NT2/D1 (cell line): ENCODE data around the gene NTM.

ENCODE experiments used
- DNase-seq: peaks from one replicate; pipeline ENCODE4 v3.0.0-alpha.2; 2011; ENCODE audit warnings: low read depth, low spot score
- H3K27me3 ChIP-seq: 2 replicates; pipeline ENCODE4 v1.6.0; 2011; ENCODE audit warnings: mild to moderate bottlenecking; ENCODE audit not compliant: insufficient read length, insufficient read depth
- H3K36me3 ChIP-seq: 2 replicates; pipeline ENCODE4 v1.6.1; 2011; ENCODE audit warnings: mild to moderate bottlenecking, low read length, mixed read lengths; ENCODE audit not compliant: insufficient read depth, insufficient read length
- H3K4me1 ChIP-seq: 2 replicates; pipeline ENCODE4 v1.5.1; 2011; ENCODE audit not compliant: insufficient read depth, insufficient read length
- H3K4me3 ChIP-seq: 2 replicates; pipeline ENCODE4 v1.5.1; 2011; ENCODE audit warnings: low read depth; ENCODE audit not compliant: insufficient read length
- H3K9ac ChIP-seq: 2 replicates; pipeline ENCODE4 v1.6.0; 2011; ENCODE audit warnings: low read depth; ENCODE audit not compliant: insufficient read length
- H3K9me3 ChIP-seq: 2 replicates; pipeline ENCODE4 v1.5.1; 2011; ENCODE audit warnings: mild to moderate bottlenecking, low read length; ENCODE audit not compliant: insufficient read depth
- SUZ12 ChIP-seq: IDR thresholded peaks from 2 replicates; pipeline ENCODE4 v1.6.1; 2011; ENCODE audit not compliant: insufficient read length, insufficient read depth; ENCODE audit errors: extremely low read depth
- YY1 ChIP-seq: IDR thresholded peaks from 2 replicates; pipeline ENCODE4 v1.6.1; 2011; ENCODE audit not compliant: insufficient read length, insufficient read depth
- ZNF274 ChIP-seq: IDR thresholded peaks from 2 replicates; pipeline ENCODE4 v1.6.1; 2011; ENCODE audit warnings: mild to moderate bottlenecking, low read depth, low read length

NTM gene

GRCh38 chr11:131888230-131888855 lies 517.9 kb downstream of the NTM start:
- no peaks in the 10 kb centered on the region for H3K4me1 ChIP-seq
- H3K9me3 ChIP-seq, result no peaks in the 10 kb centered on the region
- no peak overlapping the region for H3K4me3 ChIP-seq
- DNase-seq, result no peak
- no peak overlapping the region for H3K9ac ChIP-seq
- no peaks in the 10 kb centered on the region for H3K27me3 ChIP-seq
- no peaks in the 10 kb centered on the region for H3K36me3 ChIP-seq
- TF ChIP-seq ZNF274, result no peak
- no peak for TF ChIP-seq YY1
- no peak for TF ChIP-seq SUZ12

GRCh38 chr11:131889146-131889577 lies 518.7 kb downstream of the NTM start:
- DNase-seq, result peak; percentile 62
- no peak overlapping the region for H3K9ac ChIP-seq

DNA sequence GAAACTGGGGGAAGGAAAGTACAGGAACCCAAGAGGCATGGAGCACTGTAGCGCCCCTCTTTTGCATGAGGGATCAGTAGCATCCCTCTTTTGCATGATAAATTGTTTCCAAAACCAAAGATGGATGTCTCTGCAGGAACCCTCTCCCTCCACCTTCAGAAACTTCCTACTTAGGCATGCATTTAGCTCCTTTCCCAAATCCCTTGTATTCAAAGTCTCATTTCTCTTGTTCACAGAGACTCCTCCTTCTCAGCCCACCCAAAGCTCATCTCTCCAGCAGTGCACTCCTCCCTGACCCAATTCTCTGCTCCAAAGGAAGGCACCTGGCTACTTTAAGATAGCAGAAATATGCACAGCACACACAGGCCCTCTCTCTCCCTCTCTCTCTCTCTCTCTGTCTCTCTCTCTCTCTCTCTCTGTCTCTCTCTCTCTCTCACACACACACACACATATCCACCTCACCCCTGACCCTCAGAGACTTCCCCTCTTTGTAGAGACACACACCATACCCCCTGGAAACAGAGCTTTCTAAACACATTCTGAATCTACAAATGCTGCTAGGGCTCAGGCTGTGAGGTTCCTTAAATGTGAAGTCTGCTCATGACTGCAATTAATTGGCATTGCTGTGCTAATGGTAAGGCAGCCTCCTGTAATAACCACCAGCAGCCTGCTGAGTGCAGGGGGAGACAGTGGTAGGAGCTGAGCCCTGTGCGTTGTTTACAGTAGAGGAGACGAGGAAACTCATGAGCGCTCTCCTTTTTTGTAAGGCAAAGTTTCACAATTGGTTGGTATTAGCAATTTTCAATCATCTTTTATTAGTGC lies 519.6 kb downstream of the NTM start:
- DNase-seq, result peak; percentile 63
- Histone ChIP-seq H3K4me3 (no peak overlapping the region), H3K36me3 (no peaks in the 10 kb centered on the region), H3K9me3 (no peaks in the 10 kb centered on the region), H3K4me1 (no peaks in the 10 kb centered on the region), H3K9ac (no peak overlapping the region), H3K27me3 (no peaks in the 10 kb centered on the region)
- TF ChIP-seq SUZ12, result no peak
- TF ChIP-seq YY1, result no peak
- no peak for TF ChIP-seq ZNF274

More at GRCh38 chr11:131889146-131889577, 518.7 kb downstream of the NTM start:
- Histone ChIP-seq H3K36me3 (no peaks in the 10 kb centered on the region), H3K4me3 (no peak overlapping the region), H3K4me1 (no peaks in the 10 kb centered on the region), H3K9me3 (no peaks in the 10 kb centered on the region), H3K27me3 (no peaks in the 10 kb centered on the region)
- TF ChIP-seq ZNF274, result no peak
- no peak for TF ChIP-seq YY1
- TF ChIP-seq SUZ12, result no peak

DNA sequence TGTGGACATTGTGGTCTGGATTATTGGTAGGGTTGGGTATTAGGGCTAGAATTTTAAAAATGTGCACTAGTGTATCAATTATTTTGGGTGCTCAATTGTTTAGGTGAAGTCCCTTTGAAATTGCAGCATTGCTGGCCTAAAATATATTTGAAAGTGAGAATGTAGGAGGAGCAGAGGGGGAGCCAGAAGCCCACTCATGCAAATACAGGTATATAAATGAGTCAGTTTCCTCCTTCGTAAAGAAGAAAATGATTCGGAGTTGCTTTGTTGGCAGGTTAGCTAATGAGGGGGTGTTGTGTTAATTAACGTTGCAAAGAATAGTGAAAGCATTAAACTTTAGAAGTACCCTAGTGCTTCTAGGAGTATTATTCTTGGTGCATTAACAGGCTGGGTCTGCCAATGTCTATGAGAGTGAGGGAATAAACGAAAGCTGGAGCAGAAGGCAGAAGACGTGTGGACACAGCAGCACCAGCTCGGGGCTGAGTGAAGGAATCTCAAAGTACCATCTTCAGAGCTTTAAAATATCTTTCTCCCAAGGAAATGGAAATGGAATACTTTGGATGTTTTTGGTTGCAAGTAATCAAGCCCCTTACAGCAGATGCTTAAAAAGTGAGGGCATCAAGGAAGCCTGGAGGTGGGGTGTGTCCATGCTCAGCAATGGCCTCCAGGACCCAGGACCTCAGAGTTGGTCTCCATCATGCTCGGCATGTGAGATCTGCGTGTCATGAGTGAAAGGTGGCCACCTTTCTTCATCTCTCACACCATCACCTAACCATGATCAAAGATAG lies 522.9 kb downstream of the NTM start:
- Histone ChIP-seq H3K9ac (no peak overlapping the region), H3K4me3 (no peak overlapping the region), H3K9me3 (no peaks in the 10 kb centered on the region), H3K4me1 (no peaks in the 10 kb centered on the region), H3K27me3 (no peaks in the 10 kb centered on the region), H3K36me3 (no peaks in the 10 kb centered on the region)
- DNase-seq, result no peak
- TF ChIP-seq YY1 (no peak), ZNF274 (no peak), SUZ12 (no peak)

- no peak for DNase-seq
- H3K4me1 ChIP-seq, result no peaks in the 10 kb centered on the region
- no peaks in the 10 kb centered on the region for H3K9me3 ChIP-seq
- H3K4me3 ChIP-seq, result no peak overlapping the region
- H3K9ac ChIP-seq, result no peak overlapping the region
- no peaks in the 10 kb centered on the region for H3K36me3 ChIP-seq
- no peaks in the 10 kb centered on the region for H3K27me3 ChIP-seq
- no peak for TF ChIP-seq ZNF274
- TF ChIP-seq YY1, result no peak
- no peak for TF ChIP-seq SUZ12
These were observed 523.6 kb downstream of the NTM start for GRCh38 chr11:131893988-131894387.

GRCh38 chr11:131894615-131895544 lies 524.5 kb downstream of the NTM start:
- Histone ChIP-seq H3K4me1 (no peaks in the 10 kb centered on the region), H3K4me3 (no peak overlapping the region), H3K9ac (no peak overlapping the region), H3K36me3 (no peaks in the 10 kb centered on the region), H3K27me3 (no peaks in the 10 kb centered on the region), H3K9me3 (no peaks in the 10 kb centered on the region)
- TF ChIP-seq SUZ12 (no peak), ZNF274 (no peak), YY1 (no peak)
- no peak for DNase-seq
